Measurements from ENCODE around the gene METTL16. TPM values are rescaled to one million over a fixed set of nuclear protein-coding genes. Genes with fewer than 3 reads are reported as not detected.
A peak's percentile ranks its signal among the peaks of the same experiment; 100 is the strongest.

Gene METTL16
- polyA plus RNA-seq, 1 donor (not counting 4 experiments of a cell fraction or from before 2014, with no cell fraction given) = 16.6 TPM

DNA sequence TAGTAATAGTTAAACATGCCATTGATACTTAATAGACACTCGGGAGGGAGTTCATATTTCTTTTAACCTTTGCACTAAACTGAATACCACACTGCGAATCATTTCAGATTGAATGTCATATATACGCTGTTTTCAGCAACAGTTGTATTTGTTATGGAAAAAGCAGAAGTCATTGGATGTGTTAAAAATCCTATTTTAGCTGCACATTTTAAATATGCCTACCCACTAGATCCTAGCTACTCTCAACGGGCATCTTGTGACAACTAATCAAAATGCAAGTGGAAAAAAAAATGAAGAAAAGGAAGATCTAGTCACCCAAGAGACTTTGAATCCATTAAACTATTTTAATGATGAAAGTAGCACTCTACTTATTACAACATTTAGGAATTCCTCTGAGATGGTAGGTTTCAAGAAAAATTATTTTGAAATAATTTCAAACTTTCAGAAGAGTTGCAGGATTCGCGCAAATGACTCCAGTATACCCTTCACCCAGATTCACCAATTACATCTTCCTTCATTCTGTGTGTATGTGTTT, 59.4 kb downstream of the METTL16 start:
- no peak overlapping the region for H2AFZ ChIP-seq (ENCODE audit: control insufficient read depth, low read length)
- FAIRE-seq = no peak
- H3K27ac ChIP-seq (ENCODE audit: control insufficient read depth, insufficient read depth, low read length) = no peak overlapping the region
- TF ChIP-seq, protein P1, sequence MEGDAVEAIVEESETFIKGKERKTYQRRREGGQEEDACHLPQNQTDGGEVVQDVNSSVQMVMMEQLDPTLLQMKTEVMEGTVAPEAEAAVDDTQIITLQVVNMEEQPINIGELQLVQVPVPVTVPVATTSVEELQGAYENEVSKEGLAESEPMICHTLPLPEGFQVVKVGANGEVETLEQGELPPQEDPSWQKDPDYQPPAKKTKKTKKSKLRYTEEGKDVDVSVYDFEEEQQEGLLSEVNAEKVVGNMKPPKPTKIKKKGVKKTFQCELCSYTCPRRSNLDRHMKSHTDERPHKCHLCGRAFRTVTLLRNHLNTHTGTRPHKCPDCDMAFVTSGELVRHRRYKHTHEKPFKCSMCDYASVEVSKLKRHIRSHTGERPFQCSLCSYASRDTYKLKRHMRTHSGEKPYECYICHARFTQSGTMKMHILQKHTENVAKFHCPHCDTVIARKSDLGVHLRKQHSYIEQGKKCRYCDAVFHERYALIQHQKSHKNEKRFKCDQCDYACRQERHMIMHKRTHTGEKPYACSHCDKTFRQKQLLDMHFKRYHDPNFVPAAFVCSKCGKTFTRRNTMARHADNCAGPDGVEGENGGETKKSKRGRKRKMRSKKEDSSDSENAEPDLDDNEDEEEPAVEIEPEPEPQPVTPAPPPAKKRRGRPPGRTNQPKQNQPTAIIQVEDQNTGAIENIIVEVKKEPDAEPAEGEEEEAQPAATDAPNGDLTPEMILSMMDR (optimal IDR thresholded peaks at IDR 0.05 in 1 of 3, IDR thresholded peaks at IDR 0.05 in 1 of 3, conservative IDR thresholded peaks at IDR 0.05 in 1 of 3; ENCODE audit: extremely low read depth in 1 of 3, insufficient read depth in 2 of 3, low read length in 3 of 3) = no peak
- TF ChIP-seq EZH2 (IDR thresholded peaks at IDR 0.05; ENCODE audit: low read length) = no peak
- H4K20me1 ChIP-seq (ENCODE audit: control insufficient read depth, extremely low read depth, insufficient read depth, low read length) = no peaks in the 10 kb centered on the region
- no peaks in the 10 kb centered on the region for H3K9me1 ChIP-seq (ENCODE audit: control insufficient read depth, extremely low read depth, insufficient read depth, low read length)
- no peak overlapping the region for H3K9ac ChIP-seq (ENCODE audit: control insufficient read depth, extremely low read depth, insufficient read depth, low read length)
- H3K4me1 ChIP-seq (ENCODE audit: control insufficient read depth, extremely low read depth, insufficient read depth, low read length) = peaks cover 2% of the 10 kb centered on the region
- peaks cover 3 to 11% of the 10 kb centered on the region in 2 experiments for H3K36me3 ChIP-seq (ENCODE audit: control insufficient read depth in 2 of 2, extremely low read depth in 1 of 2, insufficient read depth in 2 of 2, low read length in 2 of 2)
- DNase-seq (ENCODE audit: low read depth, low spot score) = no peak
- no peak overlapping the region for H3K4me2 ChIP-seq (ENCODE audit: control insufficient read depth, extremely low read depth, insufficient read depth, low read depth, low read length)
- H3K9me3 ChIP-seq (ENCODE audit: control insufficient read depth, low read depth, low read length) = no peaks in the 10 kb centered on the region
- no peaks in the 10 kb centered on the region for H3K27me3 ChIP-seq (ENCODE audit: control insufficient read depth, extremely low read depth, insufficient read depth, low read length)
- dilution Hi-C loops (cut with MboI; ENCODE audit: extremely low pct_ligation_motif_present, low sequenced_read_pairs) = no loop called here
- no peak overlapping the region for H3K4me3 ChIP-seq (ENCODE audit: control insufficient read depth in 2 of 3, extremely low read depth in 1 of 3, insufficient read depth in 2 of 3, low read depth in 1 of 3, low read length in 3 of 3)
- H3K79me2 ChIP-seq (ENCODE audit: control insufficient read depth, insufficient read depth, low read length) = no peaks in the 10 kb centered on the region

DNA sequence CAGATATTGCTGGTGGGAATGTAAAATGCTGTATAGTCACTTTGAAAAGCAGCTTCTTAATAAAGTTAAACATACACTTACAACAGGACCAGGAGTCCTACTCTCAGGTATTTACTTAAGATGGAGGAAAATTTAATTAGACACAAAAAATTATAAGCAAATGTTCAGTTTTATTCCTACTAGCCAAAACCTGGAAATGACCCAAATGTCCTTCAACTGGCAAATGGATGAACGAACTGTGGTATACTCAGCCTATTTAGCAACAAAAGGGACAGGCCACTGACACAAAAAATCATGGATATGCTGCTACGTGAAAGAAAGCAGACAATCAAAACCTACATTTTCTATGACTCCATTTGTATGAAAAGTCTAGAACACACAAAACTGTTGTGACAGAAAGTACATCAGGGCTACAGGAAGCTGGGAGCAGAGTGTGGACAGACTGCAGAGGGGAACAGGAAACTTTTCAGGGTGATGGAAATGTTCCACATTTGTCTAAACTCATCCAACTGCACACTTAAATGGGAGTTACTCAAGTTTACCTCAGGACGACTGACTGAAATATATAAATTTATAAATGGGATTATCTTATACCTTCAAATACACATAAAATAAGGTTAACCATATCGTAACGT, 61.6 kb downstream of the METTL16 start:
- H3K9me3 ChIP-seq (ENCODE audit: control insufficient read depth, low read depth, low read length) = no peaks in the 10 kb centered on the region
- TF ChIP-seq, protein P1 (optimal IDR thresholded peaks at IDR 0.05 in 1 of 3, IDR thresholded peaks at IDR 0.05 in 1 of 3, conservative IDR thresholded peaks at IDR 0.05 in 1 of 3; ENCODE audit: extremely low read depth in 1 of 3, insufficient read depth in 2 of 3, low read length in 3 of 3) = no peak
- TF ChIP-seq EZH2 (IDR thresholded peaks at IDR 0.05; ENCODE audit: low read length) = no peak
- no peak overlapping the region for H2AFZ ChIP-seq (ENCODE audit: control insufficient read depth, low read length)
- peaks cover 2% of the 10 kb centered on the region for H3K4me1 ChIP-seq (ENCODE audit: control insufficient read depth, extremely low read depth, insufficient read depth, low read length)
- no peaks in the 10 kb centered on the region for H3K79me2 ChIP-seq (ENCODE audit: control insufficient read depth, insufficient read depth, low read length)
- no peaks in the 10 kb centered on the region for H3K9me1 ChIP-seq (ENCODE audit: control insufficient read depth, extremely low read depth, insufficient read depth, low read length)
- H3K4me2 ChIP-seq (ENCODE audit: control insufficient read depth, extremely low read depth, insufficient read depth, low read depth, low read length) = no peak overlapping the region
- H3K9ac ChIP-seq (ENCODE audit: control insufficient read depth, extremely low read depth, insufficient read depth, low read length) = no peak overlapping the region
- DNase-seq (ENCODE audit: low read depth, low spot score) = no peak
- peak; percentile 29 for FAIRE-seq
- peaks cover 2 to 4% of the 10 kb centered on the region in 2 experiments for H3K36me3 ChIP-seq (ENCODE audit: control insufficient read depth in 2 of 2, extremely low read depth in 1 of 2, insufficient read depth in 2 of 2, low read length in 2 of 2)
- H4K20me1 ChIP-seq (ENCODE audit: control insufficient read depth, extremely low read depth, insufficient read depth, low read length) = no peaks in the 10 kb centered on the region
- no peaks in the 10 kb centered on the region for H3K27me3 ChIP-seq (ENCODE audit: control insufficient read depth, extremely low read depth, insufficient read depth, low read length)
- H3K4me3 ChIP-seq (ENCODE audit: control insufficient read depth in 2 of 3, extremely low read depth in 1 of 3, insufficient read depth in 2 of 3, low read depth in 1 of 3, low read length in 3 of 3) = no peak overlapping the region
- dilution Hi-C loops (cut with MboI; ENCODE audit: extremely low pct_ligation_motif_present, low sequenced_read_pairs) = no loop called here
- H3K27ac ChIP-seq (ENCODE audit: control insufficient read depth, insufficient read depth, low read length) = no peak overlapping the region
